HG03135 (cell line): ENCODE measurements around the gene FTSJ1.
A peak's percentile ranks its signal among the peaks of the same experiment; 100 is the strongest.
"Not testable (repeated sequence)": the region's sequence is repeated elsewhere in the genome, so short reads cannot be mapped to it uniquely, and the experiment has no call there.

ENCODE experiments used
- ATAC-seq: cut with Tn5 transposase; IDR thresholded peaks from one replicate; pipeline ENCODE4 v1.9.1; 2021; ENCODE audit warnings: mild to moderate bottlenecking, moderate library complexity; ENCODE audit not compliant: unreplicated experiment

FTSJ1 gene, protein sequence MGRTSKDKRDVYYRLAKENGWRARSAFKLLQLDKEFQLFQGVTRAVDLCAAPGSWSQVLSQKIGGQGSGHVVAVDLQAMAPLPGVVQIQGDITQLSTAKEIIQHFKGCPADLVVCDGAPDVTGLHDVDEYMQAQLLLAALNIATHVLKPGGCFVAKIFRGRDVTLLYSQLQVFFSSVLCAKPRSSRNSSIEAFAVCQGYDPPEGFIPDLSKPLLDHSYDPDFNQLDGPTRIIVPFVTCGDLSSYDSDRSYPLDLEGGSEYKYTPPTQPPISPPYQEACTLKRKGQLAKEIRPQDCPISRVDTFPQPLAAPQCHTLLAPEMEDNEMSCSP

GRCh38 chrX:48475774-48476577 is at the start of gene FTSJ1:
Gene FTSJ1, plus strand, starts transcription at chrX:48476199. Its CDS starts 1,849 bp downstream, at chrX:48478048.
- peak; percentile 79 for ATAC-seq

DNA sequence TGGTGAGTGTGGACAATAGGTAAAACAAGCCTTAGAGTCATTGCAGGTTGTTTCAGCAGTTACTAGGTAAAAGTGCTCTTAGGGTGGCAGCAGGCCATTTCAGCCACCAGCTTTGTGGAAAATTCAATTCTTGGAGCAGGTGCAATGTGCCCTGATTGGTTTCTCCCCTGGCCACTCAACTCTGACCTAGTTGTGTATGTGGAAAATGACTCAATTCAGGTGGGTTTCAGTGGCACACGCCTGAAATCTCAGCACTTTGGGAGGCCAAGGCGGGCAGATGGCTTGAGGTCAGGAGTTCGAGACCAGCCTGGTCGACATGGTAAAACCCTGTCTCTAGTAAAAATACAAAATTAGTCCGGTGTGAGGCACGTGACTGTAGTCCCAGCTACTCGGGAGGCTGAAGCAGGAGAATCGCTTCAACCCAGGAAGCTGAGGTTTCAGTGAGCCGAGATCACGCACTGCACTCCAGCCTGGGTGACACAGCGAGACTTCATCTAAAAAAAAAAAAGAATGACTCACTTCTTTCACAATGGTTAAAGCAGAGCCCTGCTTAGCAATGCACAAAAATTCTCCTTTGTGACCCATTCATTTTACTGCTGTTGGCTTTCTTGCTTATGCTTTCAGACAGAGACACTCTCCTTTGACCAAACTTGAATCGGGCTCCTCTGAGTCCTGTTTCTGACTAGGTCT is 48.8 kb upstream of the FTSJ1 start:
- ATAC-seq: not testable (repeated sequence)

- not testable (repeated sequence) for ATAC-seq
These were observed 46.4 kb upstream of the FTSJ1 start for GRCh38 chrX:48429606-48430005.

- not testable (repeated sequence) for ATAC-seq
These were observed 45.8 kb upstream of the FTSJ1 start for GRCh38 chrX:48430166-48430565.

DNA sequence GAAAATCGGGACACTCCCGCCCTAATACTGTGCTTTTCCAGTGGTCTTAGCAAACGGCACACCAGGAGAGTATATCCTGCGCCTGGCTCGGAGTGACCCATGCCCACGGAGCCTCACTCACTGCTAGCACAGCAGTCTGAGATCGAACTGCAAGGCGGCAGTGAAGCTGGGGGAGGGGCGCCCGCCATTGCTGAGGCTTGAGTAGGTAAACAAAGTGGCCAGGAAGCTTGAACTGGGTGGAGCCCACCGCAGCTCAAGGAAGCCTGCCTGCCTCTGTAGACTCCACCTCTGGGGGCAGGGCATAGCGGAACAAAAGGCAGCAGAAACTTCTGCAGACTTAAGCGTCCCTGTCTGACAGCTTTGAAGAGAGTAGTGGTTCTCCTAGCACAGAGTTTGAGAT is 42.3 kb upstream of the FTSJ1 start:
- not testable (repeated sequence) for ATAC-seq

DNA sequence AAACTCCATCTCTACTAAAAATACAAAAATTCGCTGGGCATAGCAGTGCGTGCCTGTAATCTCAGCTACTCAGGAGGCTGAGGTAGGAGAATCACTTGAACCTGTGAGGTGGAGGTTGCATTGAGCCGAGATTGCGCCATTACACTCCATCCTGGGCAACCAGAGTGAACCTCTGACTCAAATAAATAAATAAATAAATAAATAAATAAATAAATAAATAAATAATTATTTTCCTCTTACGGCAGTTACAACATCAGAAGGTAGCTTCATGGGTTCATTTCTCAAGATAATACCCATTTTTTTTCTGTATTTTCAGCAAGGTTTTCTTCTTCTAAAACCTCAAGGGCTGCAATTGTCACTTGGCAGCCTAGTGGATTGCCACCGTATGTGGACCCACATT is 28.8 kb upstream of the FTSJ1 start:
- not testable (repeated sequence) for ATAC-seq

- no peak for ATAC-seq
These were observed 25.9 kb upstream of the FTSJ1 start for GRCh38 chrX:48450076-48450475.

GRCh38 chrX:48451708-48452107 is 24.3 kb upstream of the FTSJ1 start:
- ATAC-seq: no peak

DNA sequence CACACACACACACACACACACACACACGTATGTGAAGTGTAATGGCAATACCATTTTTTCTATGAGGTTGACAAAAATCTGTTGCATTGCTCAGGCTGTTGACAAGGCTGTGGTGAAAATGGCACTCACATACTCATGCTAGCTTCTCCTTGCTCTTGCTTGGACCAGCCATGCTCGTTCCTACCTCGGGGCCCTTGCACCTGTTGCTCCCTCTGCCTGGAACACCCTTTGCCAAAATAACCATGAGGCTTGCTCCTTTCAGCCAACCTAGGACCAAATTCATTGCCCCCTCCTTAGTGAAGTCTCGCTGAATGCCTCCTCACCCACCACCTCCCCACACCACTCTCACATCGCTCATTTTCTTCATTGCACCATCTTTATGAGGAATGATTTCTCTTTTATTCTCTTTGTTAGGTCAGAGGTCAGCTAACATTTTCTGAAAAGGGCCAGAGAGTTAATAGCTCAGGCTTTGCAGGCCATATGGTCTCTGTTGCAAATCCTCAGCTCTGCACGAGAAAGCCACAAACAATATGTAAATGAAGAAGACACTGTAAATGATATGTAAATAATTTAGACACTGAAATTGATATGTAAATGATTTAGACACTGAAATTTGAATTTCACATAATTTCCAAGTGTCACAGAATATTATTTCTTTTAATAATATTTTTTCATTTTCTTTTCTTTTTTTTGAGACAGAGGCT is 19.2 kb upstream of the FTSJ1 start:
- ATAC-seq: no peak

DNA sequence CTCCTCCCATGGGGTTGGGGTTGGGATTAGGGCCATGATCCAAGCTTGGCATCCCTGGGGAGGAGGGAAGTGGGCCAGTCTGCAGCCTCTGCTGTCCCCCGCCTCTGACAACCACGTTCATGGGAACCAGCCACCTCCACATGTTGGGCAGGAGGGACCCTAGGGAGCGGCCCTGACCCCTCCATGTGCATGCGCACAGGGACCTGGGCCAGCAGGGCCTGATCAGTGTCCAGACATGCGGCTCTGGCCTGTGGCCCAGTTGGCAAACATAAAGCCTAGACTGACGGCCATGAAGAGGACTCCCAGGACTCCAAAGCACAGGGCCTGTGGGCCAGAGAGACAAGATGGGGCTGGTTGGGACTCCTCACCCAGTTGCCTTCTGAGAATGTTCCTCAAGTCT is 17.3 kb upstream of the FTSJ1 start:
- ATAC-seq: no peak

DNA sequence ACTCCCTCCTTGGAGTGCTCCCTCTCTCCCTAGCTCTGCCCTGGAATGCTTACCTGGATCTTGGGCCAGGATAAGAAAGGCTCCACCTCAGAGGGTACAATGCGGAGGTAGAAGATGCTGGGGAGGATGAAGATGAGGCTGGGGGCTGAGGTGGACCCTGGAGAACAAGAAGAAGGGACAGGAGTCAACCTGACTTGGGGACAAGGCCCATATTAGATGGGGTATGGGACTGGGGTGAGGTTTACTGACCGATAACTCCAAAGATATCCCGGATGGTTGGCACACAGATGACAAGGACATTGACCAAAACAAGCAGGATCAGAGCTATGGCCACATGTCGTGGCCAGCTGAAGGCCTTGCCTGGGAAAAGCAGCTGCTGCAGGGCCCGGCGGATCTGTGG is 16.5 kb upstream of the FTSJ1 start:
- ATAC-seq: no peak

DNA sequence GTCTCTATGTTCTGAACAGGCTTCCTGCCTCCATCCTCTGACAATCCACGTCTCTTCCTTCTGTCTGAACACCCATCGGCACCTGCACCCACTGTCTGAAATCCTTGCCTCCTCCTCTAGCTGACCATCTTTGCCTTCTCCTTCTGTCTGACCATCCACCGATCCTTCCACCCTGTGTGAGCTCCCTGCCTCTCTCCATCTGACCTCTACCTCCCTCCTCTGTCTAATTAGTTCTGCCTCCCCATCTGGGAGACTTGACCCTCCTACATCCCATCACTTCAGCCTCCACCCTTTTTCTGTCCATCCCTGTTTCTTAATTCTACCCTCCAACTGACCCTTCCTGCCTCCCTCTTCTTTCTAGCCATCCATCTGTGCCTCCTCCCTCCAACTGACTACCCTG is 16.0 kb upstream of the FTSJ1 start:
- no peak for ATAC-seq

DNA sequence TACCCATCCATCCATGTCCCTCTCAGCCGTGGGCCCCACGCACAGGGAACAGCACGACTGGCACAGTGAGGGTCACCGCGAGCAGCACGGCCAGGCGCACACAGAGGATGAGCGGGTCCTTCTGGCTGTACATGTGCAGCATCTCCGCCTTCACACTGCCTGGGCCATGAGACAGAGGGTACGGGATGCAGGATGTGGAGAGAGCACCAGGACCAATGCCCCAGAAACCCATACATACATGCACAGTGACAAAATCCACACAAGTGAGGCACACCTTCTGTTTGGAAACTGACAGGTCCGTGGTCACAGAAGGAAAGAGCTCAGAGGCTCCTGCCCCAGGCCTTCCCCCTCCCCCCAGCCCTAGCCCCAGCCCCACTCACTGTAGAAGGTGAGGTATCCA is 15.4 kb upstream of the FTSJ1 start:
- ATAC-seq: no peak

DNA sequence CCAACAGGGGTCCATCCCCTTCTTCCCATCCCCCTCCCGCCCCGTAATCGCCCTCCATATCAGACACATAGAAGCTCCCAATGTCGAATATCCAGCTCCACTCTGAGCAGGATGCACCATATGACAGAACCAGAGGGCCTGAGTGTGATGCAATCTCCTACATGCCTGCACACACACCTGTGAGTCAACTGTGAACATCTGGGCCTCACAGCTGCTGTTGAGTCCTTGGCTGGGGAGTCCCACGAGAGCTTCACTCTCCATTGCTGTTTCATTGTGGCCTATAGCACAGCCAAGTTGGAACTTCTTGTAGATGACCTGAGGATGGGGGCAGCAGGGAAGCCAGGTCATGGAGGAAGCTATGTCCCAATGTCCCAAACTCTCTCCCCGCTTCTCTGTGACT is 14.2 kb upstream of the FTSJ1 start:
- ATAC-seq: no peak

GRCh38 chrX:48465336-48465933 is 10.6 kb upstream of the FTSJ1 start:
- no peak for ATAC-seq

GRCh38 chrX:48466696-48467095 is 9.3 kb upstream of the FTSJ1 start:
- ATAC-seq: no peak

DNA sequence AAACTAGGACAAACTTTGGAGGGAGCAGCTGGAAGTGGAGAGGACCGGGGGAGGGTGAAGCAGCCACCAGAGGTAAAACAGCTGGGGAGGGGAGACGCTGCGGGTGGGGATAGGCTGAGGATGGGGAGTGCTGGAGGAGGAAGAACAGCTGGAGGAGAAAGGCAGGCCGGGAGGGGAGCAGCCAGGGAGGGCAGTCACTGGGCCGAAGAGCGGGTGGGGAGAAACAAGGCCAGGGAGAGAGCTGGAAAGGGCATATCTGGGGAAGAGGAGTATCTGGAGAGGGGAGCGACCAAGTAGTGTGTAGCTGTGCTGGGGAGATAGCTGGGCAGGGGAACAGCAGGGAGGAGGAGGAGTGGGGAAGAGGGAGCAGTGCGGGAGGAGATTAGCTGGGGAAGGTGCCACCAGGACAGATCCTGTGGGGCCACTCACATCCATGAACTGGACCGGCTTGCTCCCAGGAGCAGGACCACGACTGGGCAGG is 8.7 kb upstream of the FTSJ1 start:
- no peak for ATAC-seq

DNA sequence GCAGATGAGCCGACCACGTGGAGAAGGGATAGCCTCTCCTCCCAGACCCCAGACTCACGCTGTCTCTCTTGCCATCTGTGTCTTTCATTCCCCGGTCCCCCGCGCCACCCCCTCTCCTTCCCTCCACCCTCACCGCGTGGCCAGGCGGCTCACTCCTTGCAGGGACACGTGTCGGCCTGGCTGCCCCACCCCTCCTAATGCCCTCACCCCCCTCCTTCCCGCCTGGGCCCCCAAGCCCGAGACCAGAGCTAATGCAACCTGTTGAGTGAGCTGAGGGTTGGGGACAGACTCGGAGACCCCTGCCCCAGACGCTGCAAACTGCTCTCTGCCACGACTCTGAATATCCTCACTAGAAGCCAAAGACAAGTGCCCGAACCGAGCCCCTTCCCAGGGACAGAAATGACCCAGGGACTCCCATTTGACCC is 7.7 kb upstream of the FTSJ1 start:
- no peak for ATAC-seq

DNA sequence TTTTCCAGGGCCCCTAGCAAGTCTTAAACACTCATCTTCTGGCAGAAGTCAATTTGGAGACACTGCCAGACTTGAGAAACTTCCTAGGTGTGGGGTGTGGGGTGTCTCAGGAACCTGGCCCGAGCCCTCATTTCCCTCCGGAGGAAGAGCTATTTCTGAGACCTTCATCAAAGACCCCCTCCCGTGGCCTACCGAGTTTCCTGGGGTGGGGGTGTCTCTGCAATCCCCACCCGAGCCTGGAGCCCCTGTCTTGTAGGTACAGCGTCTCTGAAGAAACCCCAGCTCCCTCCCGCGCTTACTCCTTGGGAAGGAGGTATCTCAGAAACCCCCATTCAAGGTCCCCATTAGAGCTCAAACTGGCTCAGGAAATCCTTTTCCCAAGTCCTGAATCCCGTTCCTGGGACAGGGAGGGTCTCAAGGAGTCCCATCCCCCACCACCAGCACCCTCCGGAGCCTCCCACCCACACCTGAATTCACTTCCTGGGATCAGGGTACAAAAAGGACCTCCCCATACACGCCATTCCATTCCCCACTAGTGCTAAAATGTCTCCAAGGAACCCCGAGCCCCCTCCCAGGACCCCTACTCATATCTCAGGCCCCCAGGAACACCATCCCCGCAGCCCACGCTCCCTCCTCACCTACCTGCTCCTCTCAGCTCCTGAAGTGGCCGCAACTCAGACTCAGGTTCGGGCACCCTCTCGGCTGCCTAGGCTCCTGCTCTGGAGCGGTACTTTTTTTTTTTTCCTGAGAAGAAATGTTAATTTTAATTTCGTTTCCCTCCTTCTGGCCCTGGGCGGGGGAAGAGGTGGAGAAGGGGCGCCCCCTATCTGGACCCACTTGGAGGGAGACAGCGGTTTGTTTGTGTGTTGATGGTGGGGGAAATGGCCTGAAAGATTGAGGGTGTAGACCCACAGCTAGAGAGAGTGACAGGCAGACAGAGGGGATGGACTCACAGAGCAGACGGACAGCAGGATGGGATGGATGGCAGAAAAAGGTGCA is 7.0 kb upstream of the FTSJ1 start:
- no peak for ATAC-seq
